Left colon (tissue), 2 donors: ENCODE data around the gene SEC16A. TPM values are rescaled to one million over a fixed set of nuclear protein-coding genes. Genes with fewer than 3 reads are reported as not detected.

Experiments
- ATAC-seq: fragments of 200-7000 bp; cut with Tn5 transposase; one replicate; pipeline ENCODE4 v1.9.1; 2020; ENCODE audit warnings: mild to moderate bottlenecking, moderate library complexity
- DNase-seq, 2 donors: peaks; one replicate each; pipeline ENCODE4 v3.0.0-alpha.2; 2020
- intact Hi-C, 2 donors: fragments of 100-400 bp; cut with DNase I in 1 of 2; cut with micrococcal nuclease in 1 of 2; formaldehyde crosslinking; loops; one replicate each; pipeline versions ENCODE4 v1.11.2 to v1.14.0; 2022; cut with DNase I, micrococcal nuclease
- total RNA-seq, 2 donors: library from RNA; stranded (reverse); fragmentation: NEBNext Ultra II Directional; extraction: Animal tissue kit (Norgen Biotek cat#: 25700); gene quantifications; one replicate each; pipeline ENCODE4 v1.2.1, GENCODE V29; 2021
- donor health status: DM: no; HTN: no; CAD: no.
- donor health status: DM: yes; HTN: yes; CAD: no.

The SEC16A gene
- total RNA-seq, 2 donors from 2014 or later = 64.2 to 82.4 TPM

DNA sequence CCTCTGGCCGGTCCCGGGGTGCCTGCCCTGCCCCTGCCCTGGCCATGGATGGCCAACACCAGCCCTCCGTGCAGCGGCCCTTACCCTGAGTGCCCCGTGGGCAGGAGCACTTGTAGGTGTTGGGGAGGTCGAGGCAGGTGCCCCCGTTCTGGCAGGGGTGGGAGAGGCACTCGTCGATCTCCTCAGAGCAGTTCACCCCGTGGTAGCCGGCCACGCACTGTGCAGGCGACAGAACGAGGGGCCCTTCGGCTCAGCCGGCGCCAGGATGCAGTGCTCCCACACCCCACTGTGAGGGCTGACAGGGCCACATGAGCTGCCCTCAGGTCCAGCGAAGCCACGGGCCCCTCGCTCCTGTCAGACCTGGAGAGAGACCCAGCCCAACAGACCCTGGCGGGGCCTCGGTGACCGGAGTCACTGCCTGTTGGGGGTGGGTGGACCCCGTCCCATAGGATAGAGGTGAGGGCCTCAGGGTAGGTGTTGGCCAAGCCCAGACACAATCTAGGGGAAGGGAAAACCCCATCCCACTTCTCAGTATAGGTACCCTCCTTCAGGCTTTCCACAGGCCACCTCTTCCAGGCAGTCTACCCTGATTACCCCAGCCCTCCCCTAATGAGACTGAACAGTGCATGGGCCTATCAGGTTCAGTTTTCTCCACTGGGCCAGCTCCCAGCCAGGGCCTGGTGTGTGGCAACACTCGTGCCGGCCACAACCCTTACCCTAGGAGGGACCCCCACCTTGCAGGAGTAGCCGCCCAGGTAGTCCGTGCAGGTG, 24.6 kb upstream of the SEC16A start:
- intact Hi-C loops = no loop called here
- ATAC-seq (no peak), DNase-seq (no peak)

- intact Hi-C loops = no loop called here
- peak; percentile 6 for ATAC-seq
- DNase-seq = no peak
These were observed 23.6 kb upstream of the SEC16A start for GRCh38 chr9:136506425-136506824.

DNA sequence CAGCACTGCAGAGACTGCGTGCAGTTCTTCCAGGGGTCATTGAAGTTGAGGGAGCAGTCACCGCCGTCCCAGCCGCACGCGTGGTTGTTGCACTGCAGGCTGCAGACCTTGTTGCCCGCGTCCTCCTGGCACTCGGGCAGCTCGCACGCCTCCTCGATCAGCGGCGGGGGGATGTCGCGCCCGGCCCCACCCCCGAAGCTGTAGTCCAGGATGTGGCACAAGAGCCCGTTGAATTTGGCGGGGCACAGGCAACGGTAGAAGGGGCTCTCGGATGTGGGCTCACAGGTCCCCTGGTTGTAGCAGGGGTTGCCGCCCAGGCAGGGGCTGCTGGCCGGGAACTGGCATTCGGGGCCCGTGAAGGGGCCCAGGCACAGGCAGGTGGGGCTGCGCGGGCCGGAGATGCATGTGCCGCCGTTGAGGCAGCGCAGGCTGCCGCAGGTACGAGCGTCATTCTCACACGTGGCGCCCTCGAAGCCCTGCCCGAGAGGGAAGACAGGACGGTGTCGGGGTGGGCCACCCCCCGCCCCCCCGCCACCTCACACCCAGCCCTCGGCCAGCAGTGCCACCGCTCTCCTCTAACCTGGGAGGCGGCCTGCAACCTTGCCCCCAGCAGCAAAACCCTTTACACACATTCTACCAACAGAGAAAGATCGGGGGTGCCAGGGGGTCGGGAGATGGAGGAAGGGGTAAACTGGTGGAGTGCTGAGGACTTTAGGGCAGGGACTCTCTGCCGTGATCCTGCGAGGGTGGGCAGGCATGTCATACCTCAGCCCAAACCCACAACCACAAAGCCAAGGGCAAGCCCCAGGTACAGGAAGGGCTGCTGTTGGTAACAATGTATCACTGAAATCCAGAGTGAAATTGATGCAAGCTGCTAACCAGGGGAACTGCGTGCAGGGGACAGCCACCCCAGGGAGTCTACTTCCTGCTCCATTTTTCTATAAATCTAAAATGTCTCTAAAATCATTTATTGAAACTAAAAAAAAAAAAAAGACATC, 22.9 kb upstream of the SEC16A start:
- DNase-seq (no peak), ATAC-seq (no peak)
- intact Hi-C loops = no loop called here

DNA sequence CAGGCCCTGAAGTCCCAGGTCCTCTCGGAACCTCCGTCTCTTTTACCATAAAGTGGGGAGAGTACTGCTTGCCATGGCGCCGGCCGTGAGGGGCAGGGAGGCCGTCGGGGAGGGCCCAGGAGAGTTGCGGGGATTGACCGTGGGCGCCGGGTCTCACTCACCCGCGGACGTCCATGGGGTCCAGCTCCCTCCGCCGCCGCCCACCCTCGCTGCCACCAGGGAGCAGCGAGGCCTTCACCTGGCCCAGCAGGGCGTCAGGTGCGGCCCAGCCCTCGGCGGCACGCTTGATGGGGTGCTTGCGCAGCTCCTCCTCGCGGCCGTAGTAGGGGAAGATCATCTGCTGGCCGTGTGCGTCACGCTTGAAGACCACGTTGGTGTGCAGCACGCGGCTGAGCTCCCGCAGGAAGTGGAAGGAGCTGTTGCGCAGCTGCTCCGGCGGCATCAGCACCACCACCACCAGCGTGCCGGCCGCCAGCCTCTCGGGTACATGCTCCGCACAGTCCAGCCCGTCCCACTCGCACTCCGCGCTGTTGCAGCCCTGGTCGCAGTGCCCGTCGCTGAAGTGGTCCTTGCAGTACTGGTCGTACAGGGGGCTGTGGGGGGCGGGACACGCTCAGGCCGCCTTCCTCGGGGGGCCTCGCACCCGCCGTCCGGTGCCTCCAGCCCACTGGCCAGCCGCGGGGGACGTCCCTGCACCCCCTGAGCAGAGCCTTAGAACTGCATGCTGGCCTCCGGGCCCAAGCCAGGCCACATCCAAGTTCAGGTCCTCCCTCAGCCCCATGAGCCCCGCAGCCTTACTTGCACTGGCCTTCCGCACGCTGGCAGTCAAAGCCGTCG, 21.9 kb upstream of the SEC16A start:
- no peak for ATAC-seq
- intact Hi-C loops = no loop called here
- DNase-seq = no peak

- ATAC-seq (no peak), DNase-seq (no peak)
- intact Hi-C loops = no loop called here
These were observed 20.2 kb upstream of the SEC16A start for GRCh38 chr9:136502940-136503550.

- intact Hi-C loops = no loop called here
- ATAC-seq = no peak
- no peak for DNase-seq
These were observed 19.4 kb upstream of the SEC16A start for GRCh38 chr9:136502196-136502595.

DNA sequence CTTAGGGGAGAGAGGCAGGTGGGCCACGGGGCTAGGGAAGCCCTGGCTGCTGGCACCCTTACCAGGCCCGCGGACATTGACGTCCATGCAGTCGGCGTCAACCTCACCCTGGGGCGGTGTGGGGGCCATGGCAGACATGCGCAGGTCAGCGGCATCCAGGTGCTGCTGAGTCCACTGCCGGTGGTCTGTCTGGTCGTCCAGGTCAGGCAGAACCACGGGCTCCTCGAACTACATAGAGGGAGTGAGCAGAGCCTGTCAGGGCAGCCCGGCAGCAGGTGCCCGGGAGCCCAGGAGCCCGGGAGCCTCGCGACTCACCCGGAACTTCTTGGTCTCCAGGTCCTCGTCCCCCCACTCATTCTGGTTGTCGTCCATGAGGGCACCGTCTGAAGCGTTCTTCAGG, 18.8 kb upstream of the SEC16A start:
- intact Hi-C loops = no loop called here
- ATAC-seq (no peak), DNase-seq (no peak)

GRCh38 chr9:136499935-136500910, 17.4 kb upstream of the SEC16A start:
- no peak for DNase-seq
- ATAC-seq = no peak
- intact Hi-C loops = no loop called here

- ATAC-seq = no peak
- DNase-seq = no peak
- intact Hi-C loops = no loop called here
These were observed 16.5 kb upstream of the SEC16A start for GRCh38 chr9:136499071-136499934.

GRCh38 chr9:136497916-136498695, 15.3 kb upstream of the SEC16A start:
- intact Hi-C loops = no loop called here
- DNase-seq (no peak), ATAC-seq (peak; percentile 13)

GRCh38 chr9:136496801-136497620, 14.2 kb upstream of the SEC16A start:
- DNase-seq = no peak
- intact Hi-C loops = no loop called here
- no peak for ATAC-seq

GRCh38 chr9:136496181-136496580, 13.3 kb upstream of the SEC16A start:
- intact Hi-C loops = no loop called here
- DNase-seq (no peak), ATAC-seq (peak; percentile 2)

DNA sequence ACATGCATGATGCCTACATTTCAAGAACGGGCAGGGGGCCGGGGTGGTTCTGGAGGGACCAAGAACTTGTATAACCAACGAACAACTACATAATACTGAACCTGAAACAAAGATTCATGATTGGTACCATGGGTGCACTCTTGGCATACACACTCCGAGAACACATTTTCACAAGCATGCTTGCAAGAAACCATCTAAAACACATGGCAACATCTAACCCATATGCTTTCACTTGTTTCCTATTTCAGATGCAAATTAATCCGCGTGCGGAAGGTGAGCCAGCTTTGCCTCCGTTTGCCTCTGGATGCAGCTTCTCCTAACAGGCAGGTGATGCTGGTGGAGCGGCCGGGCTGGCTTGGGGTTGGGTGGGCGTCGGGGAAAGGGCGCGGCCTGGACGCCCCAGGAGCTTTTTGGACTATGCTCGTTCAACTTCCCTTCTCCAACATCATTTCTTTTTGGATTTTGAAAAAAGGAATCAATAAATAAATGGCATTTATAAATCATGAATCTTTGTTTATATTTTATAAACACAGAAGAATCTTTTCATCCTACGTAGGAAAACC, 12.5 kb upstream of the SEC16A start:
- no peak for ATAC-seq
- no peak for DNase-seq

GRCh38 chr9:136494531-136495215, 11.8 kb upstream of the SEC16A start:
- DNase-seq (no peak), ATAC-seq (no peak)
- intact Hi-C loops = no loop called here

More for the DNA sequence above, 12.5 kb upstream of the SEC16A start:
- intact Hi-C loops = no loop called here
